ENCODE data around the gene SYNPO.

The SYNPO gene

GRCh38 chr5:150609843-150610584 is 30.4 kb upstream of the SYNPO start:
- no peak for DNase-seq

DNA sequence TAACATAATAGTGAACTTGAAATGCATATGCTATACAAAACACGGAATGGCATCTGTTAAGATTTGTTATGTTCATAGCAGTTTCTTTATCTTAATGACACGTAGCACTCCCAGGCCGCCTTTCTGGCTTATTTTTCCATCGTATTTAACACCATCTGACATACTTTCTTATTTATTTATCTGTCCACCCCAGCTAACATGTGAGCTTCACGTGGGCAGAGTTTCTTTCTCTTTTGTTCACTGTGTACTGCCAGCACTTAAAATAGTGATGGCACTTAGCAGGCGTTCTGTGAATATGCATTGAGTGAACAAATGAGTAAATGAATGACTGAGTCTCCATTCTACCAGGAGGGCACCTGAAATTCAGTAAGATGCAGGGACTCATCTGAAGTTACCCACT is 29.4 kb upstream of the SYNPO start:
- DNase-seq, result no peak

DNA sequence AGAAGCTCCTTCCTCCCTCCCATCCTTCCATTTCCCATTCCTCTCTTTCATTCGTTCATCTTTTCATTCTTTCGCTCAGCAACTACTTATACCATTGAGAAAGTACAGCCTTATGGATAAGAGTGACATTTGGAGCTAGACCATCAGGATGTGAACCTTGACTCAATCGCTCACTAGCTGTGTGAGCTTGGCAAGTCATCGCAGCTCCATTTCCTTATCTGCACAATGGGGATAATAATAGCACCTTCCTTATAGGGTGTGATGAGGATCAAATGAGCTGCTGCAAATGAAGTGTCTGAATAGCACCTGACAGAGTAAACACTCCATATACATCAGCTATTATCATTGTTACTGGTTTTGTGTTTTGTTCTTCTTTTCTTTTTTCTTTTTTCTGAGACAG is 28.1 kb upstream of the SYNPO start:
- DNase-seq, result no peak

DNA sequence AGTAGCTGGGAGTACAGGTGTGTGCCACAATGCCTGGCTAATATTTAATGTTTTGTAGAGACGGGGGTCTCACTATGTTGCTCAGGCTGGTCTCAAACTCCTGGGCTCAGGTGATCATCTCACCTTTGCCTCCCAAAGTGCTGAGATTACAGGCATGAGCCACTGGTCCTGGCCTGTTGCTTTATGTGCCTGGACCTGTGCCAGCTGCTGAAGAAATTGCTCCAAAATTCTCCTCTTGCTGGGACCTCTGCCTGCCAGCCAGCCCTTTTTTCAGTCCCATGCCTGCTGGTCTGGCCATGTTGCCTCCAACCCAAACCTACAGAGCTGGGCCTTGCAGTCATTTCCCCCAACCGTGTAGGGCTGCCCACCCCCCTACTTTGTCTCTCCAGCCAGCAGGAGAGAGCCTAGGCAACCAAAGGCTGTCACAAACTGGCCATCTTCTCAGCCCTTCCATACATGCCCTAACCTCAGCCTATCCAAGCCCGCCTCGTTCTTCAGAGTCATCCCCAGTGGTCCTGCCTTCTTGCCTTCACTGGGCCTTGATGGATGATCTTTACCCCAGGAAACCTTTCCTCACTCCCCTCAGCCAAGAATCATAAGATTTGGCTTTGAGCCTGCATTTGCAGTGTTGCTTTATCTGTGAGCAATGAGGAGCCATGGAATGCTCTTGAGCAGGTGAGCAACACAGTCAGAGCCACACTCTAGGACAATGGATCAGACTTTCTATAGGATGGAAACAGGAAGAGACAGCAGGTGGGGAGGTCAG is 27.4 kb upstream of the SYNPO start:
- no peak for DNase-seq

- no peak for DNase-seq
Observed at GRCh38 chr5:150613991-150614660, 26.3 kb upstream of the SYNPO start.

GRCh38 chr5:150614661-150615060 is 25.8 kb upstream of the SYNPO start:
- DNase-seq, result no peak

- DNase-seq, result no peak
Observed at GRCh38 chr5:150615141-150615699, 25.2 kb upstream of the SYNPO start.

- no peak for DNase-seq
Observed at GRCh38 chr5:150616024-150616470, 24.4 kb upstream of the SYNPO start.

DNA sequence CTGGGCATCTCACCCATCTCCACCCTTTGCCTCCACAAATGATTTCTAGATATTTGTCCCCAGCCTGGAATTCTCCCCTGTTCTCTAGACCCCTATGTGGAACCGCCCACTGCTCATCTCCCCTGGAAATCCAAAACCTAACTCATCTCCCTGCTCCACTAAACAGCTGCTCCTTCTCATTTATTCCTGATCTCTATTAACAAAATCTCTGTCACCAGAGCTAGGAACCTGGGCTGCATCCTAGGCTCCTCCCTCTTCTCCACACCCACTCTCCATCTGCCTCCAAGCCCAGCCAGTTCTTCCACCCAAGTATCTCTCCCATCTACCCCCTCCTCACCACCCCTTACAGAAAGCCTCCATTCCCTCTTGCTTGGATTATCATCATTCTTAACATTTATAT is 24.0 kb upstream of the SYNPO start:
- no peak for DNase-seq

GRCh38 chr5:150618163-150618562 is 22.3 kb upstream of the SYNPO start:
- no peak for DNase-seq

GRCh38 chr5:150618588-150619281 is 21.7 kb upstream of the SYNPO start:
- no peak for DNase-seq

DNA sequence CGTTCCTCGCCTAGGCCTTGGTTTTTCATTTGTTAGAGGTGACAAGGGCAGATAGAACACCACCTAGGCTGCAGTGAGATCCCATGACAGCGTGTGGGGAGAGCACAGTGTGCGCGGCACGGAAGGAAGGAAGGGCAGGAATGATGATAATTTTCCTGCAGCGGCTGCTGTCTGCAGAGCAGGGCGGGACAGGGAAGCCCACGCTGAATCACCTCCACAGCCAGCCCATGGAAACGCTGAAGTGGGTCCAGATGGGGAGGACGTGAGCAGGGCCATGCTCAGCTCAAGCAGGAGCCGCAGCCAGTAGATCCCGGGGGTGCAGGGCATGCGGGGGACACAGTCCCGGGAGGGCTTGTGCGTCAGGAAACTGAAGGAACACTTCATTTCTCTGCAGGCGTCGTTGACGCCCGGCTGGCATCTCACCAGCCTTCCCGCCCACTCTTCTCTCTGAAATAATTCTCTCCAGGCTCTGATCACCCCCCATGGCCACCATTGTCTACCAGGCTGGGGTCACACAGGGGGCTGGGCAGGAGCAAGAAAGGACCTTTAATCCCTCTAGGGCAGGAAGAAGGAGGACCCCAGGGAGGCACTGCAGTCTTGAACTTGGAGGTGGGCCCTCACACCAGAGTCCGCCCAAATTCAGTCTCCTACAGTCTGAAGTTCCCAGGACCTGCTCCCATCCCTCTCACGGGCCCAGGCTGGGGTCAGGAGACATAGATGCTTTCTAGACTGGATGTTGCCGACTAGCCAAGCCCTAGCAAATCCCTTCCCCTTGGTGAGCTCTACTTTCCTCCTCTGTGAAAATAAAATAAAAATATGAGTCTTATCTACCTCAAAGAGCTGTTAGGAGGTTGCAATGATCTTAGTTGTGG is 20.9 kb upstream of the SYNPO start:
- DNase-seq, result no peak

GRCh38 chr5:150621301-150621700 is 19.2 kb upstream of the SYNPO start:
- no peak for DNase-seq

GRCh38 chr5:150622157-150622556 is 18.3 kb upstream of the SYNPO start:
- DNase-seq, result no peak

DNA sequence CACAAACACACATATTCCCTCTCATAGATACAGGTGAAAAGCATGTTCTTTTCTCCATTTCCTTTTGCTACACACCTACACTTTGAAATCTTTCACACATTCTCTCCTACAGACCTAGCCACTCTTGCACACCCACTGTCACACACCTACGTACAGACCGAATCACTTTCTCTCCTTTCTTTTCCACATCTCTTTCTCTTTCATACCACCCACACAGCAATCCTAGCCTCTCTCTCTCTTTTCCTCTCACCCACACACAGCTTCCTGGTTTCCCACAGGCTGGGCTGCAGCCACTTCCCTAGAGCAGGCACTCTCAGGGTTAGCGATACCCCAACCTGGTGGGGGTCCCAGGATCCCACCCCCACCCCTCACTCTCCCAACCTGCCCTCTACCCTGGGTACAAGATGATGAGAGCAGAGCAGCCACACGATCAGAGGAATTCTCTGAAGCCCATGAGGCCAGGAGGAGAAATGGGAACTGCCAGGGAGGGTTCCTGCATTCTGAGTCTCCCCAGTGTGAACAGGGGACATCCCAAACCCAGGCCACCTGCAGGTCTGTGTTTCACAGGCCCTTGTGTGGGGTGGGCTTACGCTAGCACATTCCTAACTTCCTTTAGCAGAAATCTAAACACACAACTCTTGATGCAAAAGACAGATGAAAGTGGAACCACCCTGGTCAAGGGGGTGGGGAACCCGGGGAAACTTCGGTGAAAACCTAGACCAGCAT is 17.1 kb upstream of the SYNPO start:
- DNase-seq, result no peak

DNA sequence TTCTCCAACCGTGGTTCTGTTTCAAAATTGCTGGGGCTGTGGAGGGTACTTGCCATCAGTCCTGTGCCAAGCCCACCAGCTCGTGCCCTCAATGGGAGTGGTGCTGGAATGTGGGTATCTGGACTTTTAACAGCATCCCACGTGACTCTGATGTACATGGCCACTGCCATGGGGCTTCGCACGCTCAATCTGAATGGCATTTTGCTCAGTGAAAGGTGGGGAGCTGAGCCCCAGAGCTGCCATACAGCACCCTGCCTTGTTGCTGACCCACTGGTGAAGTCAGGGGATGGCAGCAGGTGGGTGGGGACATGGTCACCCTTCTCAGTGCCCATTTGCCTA is 16.6 kb upstream of the SYNPO start:
- DNase-seq, result no peak

DNA sequence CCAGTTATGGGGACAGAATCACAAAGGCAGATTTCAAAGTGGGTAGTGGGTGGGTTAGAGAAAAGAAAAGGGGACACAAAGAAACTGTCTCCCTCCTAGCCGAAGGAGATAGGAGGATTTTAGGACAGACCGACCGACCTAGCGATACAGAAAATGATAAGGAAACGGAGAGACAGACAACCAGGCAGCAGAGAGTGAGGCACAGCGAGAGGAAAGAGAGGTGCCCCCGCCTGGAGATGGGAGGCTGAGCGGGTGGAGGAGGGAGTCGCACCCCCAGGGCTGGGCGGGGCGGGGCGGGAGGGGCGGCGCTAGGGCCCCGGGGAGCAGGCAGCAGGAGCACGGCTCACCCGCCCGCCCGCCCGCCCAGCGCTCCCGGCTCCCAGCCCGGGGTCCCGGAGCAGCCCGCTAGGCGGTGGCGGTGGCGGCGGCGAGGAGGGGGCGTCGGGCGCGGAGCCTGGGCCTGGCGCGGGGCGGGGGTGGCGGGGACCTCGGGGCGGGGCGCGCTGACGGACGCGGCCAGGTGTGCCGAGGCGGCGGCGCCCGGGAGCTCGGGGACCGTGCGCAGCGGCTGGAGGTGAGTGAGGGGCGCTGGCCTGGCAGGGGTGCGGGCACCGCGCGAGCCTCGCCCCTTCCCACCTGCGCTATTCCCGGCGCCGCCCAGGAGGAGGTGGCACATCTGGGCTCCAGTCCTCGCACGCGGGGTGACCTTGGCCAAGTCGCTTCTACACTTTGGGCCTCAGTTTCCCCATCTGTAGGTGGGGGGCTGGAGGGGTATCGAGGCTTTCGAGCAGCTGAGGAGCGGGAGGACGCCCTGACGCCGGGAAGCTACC is 15.9 kb upstream of the SYNPO start:
- no peak for DNase-seq

DNA sequence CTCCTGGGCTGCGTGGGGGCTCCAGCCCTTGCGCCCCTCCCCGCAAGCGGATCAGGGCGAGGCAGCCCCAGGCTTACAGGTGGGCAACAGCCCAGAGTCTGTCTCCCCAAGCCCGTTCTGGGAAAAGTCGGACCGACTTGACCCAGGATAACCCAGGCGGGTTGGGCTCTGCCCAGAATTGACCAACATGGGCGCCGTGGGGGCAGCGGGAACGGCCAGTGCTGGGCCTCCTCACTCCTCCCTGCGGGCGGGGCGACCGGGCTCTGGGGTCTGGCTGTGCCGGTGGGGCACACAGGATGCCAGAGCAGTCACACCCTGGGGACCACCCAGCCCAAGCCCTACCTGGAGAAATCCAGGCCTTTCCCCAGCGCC is 15.3 kb upstream of the SYNPO start:
- no peak for DNase-seq

DNA sequence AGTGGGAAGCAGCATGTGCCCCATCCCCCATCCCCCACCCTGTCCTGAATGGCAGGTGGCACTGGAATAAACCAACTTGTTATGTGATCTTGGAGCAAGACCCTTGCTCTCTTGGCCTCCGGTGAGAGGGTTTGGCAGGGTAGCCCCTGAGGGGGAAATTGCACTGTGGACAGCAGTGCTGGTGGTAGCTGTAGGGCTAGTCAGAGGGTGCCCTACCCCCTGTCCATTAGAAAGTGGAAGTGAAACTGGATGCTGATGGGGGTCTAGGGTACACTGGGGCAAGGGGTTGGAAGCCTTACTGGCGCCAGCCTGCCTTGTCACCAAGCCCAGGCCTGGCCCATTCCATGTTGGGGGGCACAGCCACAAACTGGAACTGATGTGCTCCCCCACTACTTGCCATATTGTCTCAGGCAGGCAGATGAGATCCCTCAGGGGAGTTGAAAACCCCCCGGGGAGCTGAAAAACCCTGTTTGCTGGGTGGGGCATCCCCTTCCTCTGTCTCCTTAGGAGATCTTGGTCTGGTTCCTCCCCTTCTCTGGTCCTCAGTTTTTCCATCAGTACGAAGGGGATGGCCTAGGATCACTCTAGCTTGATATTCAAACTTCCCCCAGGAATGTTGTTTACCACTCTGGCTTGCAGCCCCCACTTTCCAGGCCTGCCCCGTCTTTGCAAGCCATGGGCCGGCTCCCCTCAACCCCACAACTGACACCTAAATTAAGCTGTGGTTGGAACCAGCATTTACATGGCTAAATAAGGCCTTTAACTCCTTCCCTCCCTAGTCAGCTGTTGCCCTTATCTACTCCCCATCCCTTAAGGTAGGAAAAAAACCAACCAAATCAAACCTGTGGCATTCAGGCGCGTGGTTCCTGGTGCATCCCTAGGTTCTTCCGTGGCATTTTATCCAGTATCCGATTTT is 14.4 kb upstream of the SYNPO start:
- no peak for DNase-seq
